SU-DHL-6 (cell line): Measurements from ENCODE around the gene RAMP3.

ENCODE experiments used
- H2AFZ ChIP-seq: fragments of 200-600 bp; sonication (generic); 2 replicates; pipeline ENCODE4 v1.6.1; 2014; ENCODE audit warnings: low read depth, mild to moderate bottlenecking, moderate library complexity, mixed read lengths, antibody characterized with exemption, low read length; ENCODE audit not compliant: severe bottlenecking
- H3F3A ChIP-seq: fragments of 200-600 bp; shearing (Covaris generic); 2 replicates; pipeline ENCODE4 v1.6.0; 2016; ENCODE audit warnings: antibody characterized with exemption, mild to moderate bottlenecking; ENCODE audit not compliant: insufficient read depth
- H3K27ac ChIP-seq: fragments of 200-600 bp; sonication (generic); 2 replicates; pipeline ENCODE4 v1.5.1; 2016; ENCODE audit warnings: low read depth, mild to moderate bottlenecking, low read length, moderate library complexity, mixed read lengths
- H3K27me3 ChIP-seq: fragments of 200-600 bp; sonication (generic), shearing (Covaris generic); 2 replicates; pipeline ENCODE4 v1.6.0; 2014; ENCODE audit warnings: mild to moderate bottlenecking, low read length
- H3K36me3 ChIP-seq: fragments of 200-600 bp; sonication (generic); 2 replicates; pipeline ENCODE4 v1.6.1; 2014; ENCODE audit warnings: mild to moderate bottlenecking, low read length, mixed read lengths
- H3K4me2 ChIP-seq: fragments of 300-600, 200-600 bp; shearing (Covaris generic), sonication (generic); 2 replicates; pipeline ENCODE4 v1.6.0; 2014; ENCODE audit warnings: low read length, low read depth, mild to moderate bottlenecking; ENCODE audit not compliant: poor library complexity, severe bottlenecking
- H3K4me3 ChIP-seq: fragments of 200-600 bp; sonication (generic); 2 replicates; pipeline ENCODE4 v1.5.1; 2014; ENCODE audit warnings: antibody characterized with exemption, low read length, mild to moderate bottlenecking, mixed read lengths; ENCODE audit not compliant: insufficient read depth, poor library complexity, severe bottlenecking
- H3K79me2 ChIP-seq: fragments of 200-600 bp; sonication (generic); 2 replicates; pipeline ENCODE4 v1.6.1; 2014; ENCODE audit warnings: mild to moderate bottlenecking, low read length, moderate library complexity; ENCODE audit not compliant: insufficient read depth
- H3K9ac ChIP-seq: fragments of 200-600 bp; sonication (generic); 2 replicates; pipeline ENCODE4 v1.7.0; 2014; ENCODE audit warnings: mild to moderate bottlenecking, low read length
- H3K9me2 ChIP-seq: fragments of 200-600 bp; sonication (generic); replicated peaks from 2 replicates; pipeline ENCODE4 v1.6.1; 2014; ENCODE audit warnings: low read length; ENCODE audit not compliant: insufficient read depth
- H3K9me3 ChIP-seq: fragments of 200-600 bp; sonication (generic); 2 replicates; pipeline ENCODE4 v1.6.1; 2014; ENCODE audit warnings: low read length, mixed read lengths; ENCODE audit not compliant: insufficient read depth
- H4K20me1 ChIP-seq: fragments of 200-600 bp; sonication (generic); 2 replicates; pipeline ENCODE4 v1.6.1; 2014; ENCODE audit warnings: low read depth, mild to moderate bottlenecking, antibody characterized with exemption, low read length, moderate library complexity, mixed read lengths
- CTCF ChIP-seq: fragments of 200-600 bp; sonication (generic); IDR thresholded peaks from one replicate; pipeline ENCODE4 v1.5.1; 2017; ENCODE audit warnings: antibody characterized with exemption, mild to moderate bottlenecking, low read length, moderate library complexity; ENCODE audit not compliant: insufficient read depth, poor library complexity, severe bottlenecking
- EZH2phosphoT487 ChIP-seq: fragments of 200-600 bp; sonication (generic), shearing (Covaris generic); conservative IDR thresholded peaks from 2 replicates; pipeline ENCODE4 v1.6.1; 2018; ENCODE audit warnings: mild to moderate bottlenecking, antibody characterized with exemption, low read length, moderate library complexity, mixed read lengths

The RAMP3 gene

GRCh38 chr7:45176886-45177731, 19.5 kb downstream of the RAMP3 start:
- Histone ChIP-seq H3K27me3 (no peaks in the 10 kb centered on the region), H3K9me3 (no peaks in the 10 kb centered on the region), H4K20me1 (no peaks in the 10 kb centered on the region), H3K79me2 (no peaks in the 10 kb centered on the region), H3F3A (no peaks in the 10 kb centered on the region), H3K9ac (no peak overlapping the region), H3K36me3 (no peaks in the 10 kb centered on the region), H3K4me3 (no peak overlapping the region), H3K27ac (no peak overlapping the region), H3K4me2 (no peak overlapping the region), H3K9me2 (no peaks in the 10 kb centered on the region), H2AFZ (no peak overlapping the region)
- no peak for TF ChIP-seq EZH2phosphoT487
- no peak for TF ChIP-seq CTCF

- Histone ChIP-seq H2AFZ (no peak overlapping the region), H3K9me2 (no peaks in the 10 kb centered on the region), H4K20me1 (no peaks in the 10 kb centered on the region), H3K9me3 (no peaks in the 10 kb centered on the region), H3K27ac (no peak overlapping the region), H3K4me2 (no peak overlapping the region), H3K27me3 (no peaks in the 10 kb centered on the region), H3K79me2 (no peaks in the 10 kb centered on the region), H3K36me3 (no peaks in the 10 kb centered on the region), H3K4me3 (no peak overlapping the region), H3K9ac (no peak overlapping the region), H3F3A (no peaks in the 10 kb centered on the region)
- TF ChIP-seq EZH2phosphoT487 (no peak), CTCF (no peak)
Observed at GRCh38 chr7:45177801-45178200, 20.2 kb downstream of the RAMP3 start.

- Histone ChIP-seq H3K27ac (no peak overlapping the region), H3F3A (no peaks in the 10 kb centered on the region), H3K9ac (no peak overlapping the region), H4K20me1 (no peaks in the 10 kb centered on the region), H3K79me2 (no peaks in the 10 kb centered on the region), H3K9me2 (no peaks in the 10 kb centered on the region), H3K27me3 (no peaks in the 10 kb centered on the region), H2AFZ (no peak overlapping the region), H3K9me3 (no peaks in the 10 kb centered on the region), H3K4me3 (no peak overlapping the region), H3K4me2 (no peak overlapping the region), H3K36me3 (no peaks in the 10 kb centered on the region)
- no peak for TF ChIP-seq EZH2phosphoT487
- TF ChIP-seq CTCF, result peak; percentile 48
Observed at GRCh38 chr7:45178241-45179225, 20.9 kb downstream of the RAMP3 start.
